NT2/D1 (cell line): ENCODE results near the gene SLC7A6.

ENCODE experiments used
- YY1 ChIP-seq: IDR thresholded peaks from 2 replicates; pipeline ENCODE4 v1.6.1; 2011; ENCODE audit not compliant: insufficient read length, insufficient read depth
- ZNF274 ChIP-seq: IDR thresholded peaks from 2 replicates; pipeline ENCODE4 v1.6.1; 2011; ENCODE audit warnings: mild to moderate bottlenecking, low read depth, low read length

- TF ChIP-seq YY1, result no peak
- no peak for TF ChIP-seq ZNF274
Observed at GRCh38 chr16:68217506-68217905, 46.8 kb upstream of the SLC7A6 start.
